ENCODE data around the gene ABCC9.

ABCC9 gene

DNA sequence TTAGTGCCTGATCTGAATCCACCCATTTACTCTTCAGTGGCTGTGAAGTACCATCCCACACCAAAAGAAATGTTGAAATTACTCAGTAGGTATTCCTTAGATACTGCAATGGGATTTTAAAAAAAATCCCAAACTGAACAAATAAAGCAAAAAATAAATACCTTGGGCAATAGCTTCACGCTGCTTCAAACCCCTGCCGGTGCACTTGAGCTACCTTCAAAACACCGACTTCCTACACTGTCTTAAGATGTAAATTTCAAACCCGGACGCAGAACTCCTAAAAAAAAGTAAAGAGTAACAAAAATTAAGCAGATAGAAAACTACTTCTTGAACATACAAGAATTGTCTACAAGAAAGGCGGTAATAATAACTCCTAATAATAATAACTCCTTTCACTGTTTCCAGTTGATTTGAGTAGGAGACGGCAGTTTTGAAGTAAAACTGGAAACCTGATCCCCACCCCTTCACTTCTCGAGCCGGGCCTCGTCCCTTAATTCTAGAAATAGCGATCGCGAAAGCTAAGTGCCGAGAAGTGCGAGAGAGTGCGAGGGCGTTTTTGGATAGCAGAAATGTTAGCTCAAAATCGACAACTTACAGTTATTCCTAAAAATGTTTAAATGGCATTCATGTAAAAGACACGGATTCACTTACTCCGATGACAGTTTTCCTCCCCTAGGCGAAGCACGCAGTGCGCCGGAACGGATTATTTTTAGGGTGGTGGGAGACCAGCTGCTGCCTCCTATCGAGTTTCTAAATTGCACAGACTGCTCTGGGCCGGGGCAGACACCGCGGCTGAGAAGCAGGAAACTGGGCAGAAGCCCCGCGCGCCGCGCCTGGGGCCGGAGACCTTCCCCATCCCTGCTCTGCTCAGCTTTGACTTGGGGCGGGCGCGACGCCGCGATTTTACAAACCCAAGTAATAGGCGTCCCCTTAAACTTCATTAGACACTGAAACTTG, at the start of gene ABCC9:
Gene ABCC9 (minus strand): TSS at position 878 of the 957 bp plus-strand sequence. CDS start 4,752 bp downstream, outside the sequence.
- no peak for DNase-seq (ENCODE audit: extremely low read depth in 1 of 2, low read depth in 1 of 2)

DNA sequence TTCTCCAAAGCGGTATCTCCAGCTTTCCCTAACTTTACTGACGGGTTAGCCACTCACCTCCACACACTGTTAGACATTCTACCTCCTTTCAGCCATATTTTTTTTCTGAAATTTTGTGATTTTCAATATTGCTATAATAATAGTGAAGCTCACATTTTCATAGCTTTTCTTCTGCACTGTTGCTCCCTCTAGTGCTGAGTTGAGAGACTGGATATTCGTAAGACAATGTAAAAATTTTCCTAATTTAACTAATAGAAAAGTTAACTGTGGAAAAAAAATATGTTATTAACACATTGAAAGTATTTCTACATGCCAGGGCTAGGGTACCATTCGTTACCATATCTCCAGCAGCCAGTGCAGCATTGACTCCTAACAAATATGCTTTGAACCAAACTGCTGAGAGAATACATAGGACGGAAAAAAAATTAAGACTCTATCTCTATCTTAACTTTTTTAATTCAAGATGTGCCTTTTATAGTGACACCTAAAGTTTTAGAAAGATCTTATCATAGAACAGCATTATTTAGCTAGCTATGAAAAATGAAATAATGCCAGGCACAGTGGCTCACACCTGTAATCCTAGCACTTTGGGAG, 48.7 kb upstream of the ABCC9 start:
- DNase-seq (ENCODE audit: extremely low read depth in 1 of 2, low read depth in 1 of 2) = no peak

DNA sequence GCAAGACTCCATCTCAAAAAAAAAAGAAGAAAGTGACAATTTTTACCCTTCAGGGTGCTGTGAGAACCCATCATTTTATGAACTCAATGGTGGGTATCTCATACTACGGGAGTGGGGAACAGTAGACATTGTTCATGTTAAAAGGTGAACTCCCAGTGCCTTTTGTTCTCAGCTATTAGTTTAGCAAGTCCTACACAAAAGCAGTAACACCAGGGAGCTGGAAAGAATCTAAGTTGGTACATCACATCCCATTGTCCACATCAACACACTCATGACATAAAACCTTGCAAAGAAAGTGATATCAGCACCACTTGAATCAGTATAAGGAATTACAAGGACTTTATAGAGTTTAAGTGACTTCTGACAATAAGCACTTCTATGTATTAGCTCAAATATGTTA, 47.4 kb upstream of the ABCC9 start:
- DNase-seq (ENCODE audit: extremely low read depth in 1 of 2, low read depth in 1 of 2) = no peak

DNA sequence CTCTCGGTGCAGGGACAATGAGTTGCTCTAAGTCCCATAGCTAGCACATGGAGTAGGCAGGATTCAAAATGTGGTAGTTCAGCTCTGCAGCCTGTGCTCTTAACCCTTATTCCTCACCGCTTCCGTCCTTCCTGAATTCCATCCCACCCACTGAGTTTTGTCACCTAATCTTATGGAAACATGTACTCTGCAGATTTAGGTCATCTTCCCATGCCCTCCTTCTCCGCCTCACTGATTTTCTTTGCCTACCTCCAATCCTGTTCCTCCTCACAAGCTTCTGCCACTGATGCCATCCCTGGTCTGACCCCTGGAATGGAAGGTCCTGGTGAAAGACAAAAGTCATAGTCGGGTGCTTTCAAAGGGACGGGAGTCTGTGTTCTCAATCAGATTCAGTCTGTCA, 46.5 kb upstream of the ABCC9 start:
- DNase-seq (ENCODE audit: extremely low read depth in 1 of 2, low read depth in 1 of 2) = no peak

DNA sequence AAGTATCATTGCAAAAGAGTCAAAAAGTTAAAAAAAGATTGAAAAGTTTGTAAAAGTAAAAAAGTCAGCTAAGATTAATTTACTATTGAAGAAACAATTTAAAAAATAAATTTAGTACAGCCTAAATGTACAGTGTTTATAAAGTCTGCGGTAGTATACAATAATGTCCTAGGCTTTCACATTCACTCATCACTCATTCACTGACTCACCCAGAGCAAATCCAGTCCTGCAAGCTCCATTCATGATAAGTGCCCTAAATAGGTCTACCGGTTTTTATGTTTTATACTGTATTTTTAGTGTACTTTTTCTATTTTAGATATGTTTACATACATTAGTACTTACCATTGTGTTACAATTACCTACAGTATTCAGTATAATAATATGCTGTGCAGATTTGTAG, 43.9 kb upstream of the ABCC9 start:
- DNase-seq (ENCODE audit: extremely low read depth in 1 of 2, low read depth in 1 of 2) = no peak

DNA sequence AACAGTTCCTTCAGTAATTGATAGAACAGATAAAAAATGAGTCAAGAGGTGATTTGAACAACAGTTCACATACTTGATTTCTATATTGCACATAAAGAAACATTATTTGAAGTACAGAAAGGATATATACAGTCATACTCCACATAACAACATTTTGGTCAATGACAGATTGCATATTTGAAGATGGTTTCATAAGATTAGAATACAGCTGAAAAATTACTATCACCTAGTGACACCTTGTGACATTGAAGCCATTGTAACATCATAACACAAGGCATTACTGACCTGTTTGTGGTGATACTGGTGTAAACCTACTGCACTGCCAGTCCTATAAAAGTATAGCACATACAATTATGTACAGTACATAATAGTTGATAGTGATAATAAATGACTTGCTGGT, 43.1 kb upstream of the ABCC9 start:
- DNase-seq (ENCODE audit: extremely low read depth in 1 of 2, low read depth in 1 of 2) = no peak

DNA sequence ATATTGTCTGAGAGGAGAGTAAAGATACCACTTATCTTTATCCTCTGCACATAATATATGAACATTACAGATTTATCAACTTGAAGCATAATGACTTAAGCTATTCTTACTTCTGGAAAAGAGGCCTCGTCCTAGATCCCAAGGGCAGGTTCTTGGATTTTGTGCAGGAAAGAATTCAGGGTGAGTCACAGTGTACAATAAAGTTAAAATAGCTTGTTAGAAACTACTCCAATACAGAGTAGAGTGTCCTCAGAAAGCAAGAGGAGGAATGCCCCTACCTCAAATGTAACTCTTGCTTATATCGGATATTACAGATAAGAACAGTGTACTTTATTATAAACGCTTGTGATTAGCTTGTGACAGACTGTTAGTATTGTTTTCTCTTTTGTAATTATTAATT, 41.9 kb upstream of the ABCC9 start:
- no peak for DNase-seq (ENCODE audit: extremely low read depth in 1 of 2, low read depth in 1 of 2)

DNA sequence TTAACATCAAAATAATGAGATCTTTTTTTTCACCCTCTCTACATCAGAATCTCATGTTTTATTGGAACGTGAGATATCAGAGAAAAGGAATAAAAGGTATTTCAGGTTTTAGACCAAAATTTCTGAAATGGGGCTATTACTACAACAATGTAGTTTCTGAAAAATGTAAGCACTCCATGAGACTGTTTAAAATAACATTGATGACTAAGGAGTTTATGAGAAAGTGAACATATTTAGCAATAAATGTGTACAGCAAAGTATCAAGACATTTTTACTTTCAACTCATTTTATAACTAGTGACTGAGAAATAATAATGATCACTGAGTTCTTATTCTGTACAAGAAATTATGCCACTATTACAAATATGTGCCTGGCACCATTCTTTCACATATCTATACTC, 39.3 kb upstream of the ABCC9 start:
- no peak for DNase-seq (ENCODE audit: extremely low read depth in 1 of 2, low read depth in 1 of 2)

DNA sequence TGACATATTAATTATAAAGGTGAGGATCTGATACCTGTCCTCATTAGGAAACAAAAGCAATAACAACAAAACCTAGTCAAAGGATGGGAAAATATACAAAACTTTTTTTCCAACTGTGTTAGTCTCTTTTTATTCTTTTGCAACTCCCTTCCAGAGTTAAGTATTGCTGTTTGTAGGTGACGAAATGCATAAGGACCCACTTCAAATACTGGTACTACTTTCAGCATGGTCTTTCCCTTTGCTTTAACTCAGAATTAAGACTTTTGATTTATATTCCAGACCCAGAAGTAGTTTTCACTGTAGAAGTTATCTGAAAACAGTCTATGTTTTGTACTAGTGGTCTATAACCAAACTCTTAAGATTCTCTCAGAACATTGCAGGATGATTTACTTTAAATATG, 34.1 kb upstream of the ABCC9 start:
- no peak for DNase-seq (ENCODE audit: extremely low read depth in 1 of 2, low read depth in 1 of 2)

DNA sequence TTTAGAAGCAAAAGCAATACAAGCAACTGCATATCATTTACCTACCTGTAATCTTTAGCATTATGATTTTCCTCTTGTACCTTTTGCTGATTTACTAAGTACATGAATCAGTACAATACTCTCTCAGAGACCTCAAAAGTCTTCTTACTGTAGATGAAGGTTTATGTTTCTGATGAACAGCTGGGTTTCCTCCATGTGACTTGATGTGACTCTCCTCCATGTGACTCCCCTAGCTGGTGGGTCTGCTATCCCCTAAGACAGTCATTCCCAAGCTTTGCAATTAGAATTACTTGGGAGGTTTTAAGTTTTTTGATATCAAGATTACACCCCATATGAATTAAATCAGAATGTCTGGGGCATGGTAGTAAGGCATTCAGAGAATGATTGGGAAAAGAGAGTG, 32.0 kb upstream of the ABCC9 start:
- DNase-seq (ENCODE audit: extremely low read depth in 1 of 2, low read depth in 1 of 2) = no peak

DNA sequence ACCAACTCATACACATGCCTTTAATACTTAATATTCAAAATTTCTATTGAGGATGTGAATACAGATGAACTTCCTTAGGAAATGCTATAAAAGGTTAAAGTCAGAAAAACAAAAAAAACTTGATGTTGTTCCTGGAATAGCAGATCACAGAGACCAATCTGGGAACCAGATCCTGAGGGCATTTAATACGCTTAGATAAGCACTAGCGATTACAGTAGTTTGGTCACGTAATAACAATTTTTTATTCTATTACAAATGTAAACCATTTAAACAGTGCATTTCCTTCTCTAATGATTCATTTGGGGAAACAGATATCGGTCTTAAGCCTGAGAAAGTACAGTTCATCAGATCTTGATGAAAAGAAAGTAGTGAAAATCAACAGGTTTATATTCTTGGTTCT, 30.8 kb upstream of the ABCC9 start:
- DNase-seq (ENCODE audit: extremely low read depth in 1 of 2, low read depth in 1 of 2) = no peak

DNA sequence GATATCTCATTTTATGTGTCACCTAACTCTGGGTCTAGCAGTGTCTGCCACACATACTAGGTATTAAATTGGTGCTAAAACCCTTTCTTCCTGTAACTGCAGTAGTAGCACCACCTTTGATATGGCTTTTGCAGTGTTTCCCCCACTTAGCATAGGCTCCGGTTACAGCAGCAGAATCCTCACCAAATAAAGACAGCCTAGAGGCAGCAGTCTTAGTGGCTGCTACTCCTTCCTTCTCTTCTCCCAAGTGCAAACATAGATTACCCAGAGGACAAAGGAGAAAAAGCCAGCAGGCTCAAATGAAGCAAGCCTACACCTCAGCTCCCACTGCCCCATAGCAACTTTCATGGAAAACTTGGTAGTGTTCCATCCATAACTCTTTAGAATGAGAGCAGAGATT, 30.1 kb upstream of the ABCC9 start:
- DNase-seq (ENCODE audit: extremely low read depth in 1 of 2, low read depth in 1 of 2) = no peak

DNA sequence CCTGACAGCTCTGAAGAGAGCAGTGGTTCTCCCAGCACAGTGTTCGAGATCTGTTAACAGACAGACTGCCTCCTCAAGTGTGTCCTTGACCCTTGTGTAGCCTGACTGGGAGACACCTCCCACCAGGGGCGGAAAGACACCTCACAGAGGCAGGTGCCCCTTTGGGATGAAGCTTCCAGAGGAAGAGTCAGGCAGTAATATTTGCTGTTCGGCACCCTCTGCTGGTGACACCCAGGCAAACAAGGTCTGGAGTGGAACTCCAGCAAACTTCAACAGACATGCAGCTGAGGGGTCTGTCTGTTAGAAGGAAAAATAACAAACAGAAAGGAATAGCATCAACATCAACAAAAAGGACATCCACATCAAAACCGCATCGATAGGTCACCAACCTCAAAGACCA, 21.6 kb upstream of the ABCC9 start:
- no peak for DNase-seq (ENCODE audit: extremely low read depth in 1 of 2, low read depth in 1 of 2)

DNA sequence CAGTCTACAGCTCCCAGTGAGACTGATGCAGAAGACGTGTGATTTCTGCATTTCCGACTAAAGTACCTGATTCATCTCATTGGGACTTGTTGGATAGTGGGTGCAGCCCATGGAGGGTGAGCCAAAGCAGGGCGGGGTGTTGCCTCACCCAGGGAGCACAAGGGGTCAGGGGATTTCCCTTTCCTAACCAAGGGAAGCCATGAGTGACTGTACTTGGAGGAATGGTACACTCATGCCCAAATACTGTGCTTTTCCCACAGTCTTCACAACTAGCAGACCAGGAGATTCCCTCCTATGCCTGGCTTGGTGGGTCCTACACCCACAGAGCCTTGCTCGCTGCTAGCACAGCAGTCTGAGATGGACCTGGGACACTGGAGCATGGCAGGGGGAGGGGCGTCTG, 21.0 kb upstream of the ABCC9 start:
- no peak for DNase-seq (ENCODE audit: extremely low read depth in 1 of 2, low read depth in 1 of 2)

DNA sequence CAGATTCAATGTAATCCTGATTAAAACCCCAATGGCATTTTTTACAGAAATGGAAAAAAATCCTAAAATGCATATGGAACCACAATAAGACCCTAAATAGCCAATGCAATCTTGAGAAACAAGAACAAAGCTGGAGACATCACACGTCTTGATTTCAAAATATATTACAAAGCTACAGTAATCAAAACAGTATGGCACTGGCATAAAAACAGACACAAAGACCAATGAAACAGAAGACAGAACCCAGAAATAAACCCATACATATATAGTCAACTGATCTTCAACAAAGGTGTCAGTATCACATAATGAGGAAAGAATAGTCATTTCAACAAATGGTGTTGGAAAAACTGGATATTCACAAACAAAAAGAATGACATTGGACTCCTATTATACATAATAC, 9.4 kb upstream of the ABCC9 start:
- no peak for DNase-seq (ENCODE audit: extremely low read depth in 1 of 2, low read depth in 1 of 2)

DNA sequence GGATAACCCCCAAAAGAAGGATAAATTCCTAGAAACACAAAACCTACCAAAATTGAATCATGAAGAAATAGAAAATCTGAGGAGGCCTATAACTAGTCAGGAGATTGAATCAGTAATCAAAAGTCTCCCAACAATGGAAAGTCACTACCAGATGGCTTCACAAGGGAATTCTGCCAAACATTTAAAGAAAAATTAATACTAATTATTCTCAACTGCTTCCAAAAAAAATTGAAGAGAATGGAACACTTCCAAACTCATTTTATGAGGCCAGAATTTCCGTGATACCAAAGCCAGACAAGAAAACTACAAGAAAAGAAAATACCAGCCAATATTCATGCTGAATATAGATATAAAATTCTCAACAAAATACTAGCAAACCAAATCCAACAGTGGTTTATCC, 7.8 kb upstream of the ABCC9 start:
- DNase-seq (ENCODE audit: extremely low read depth in 1 of 2, low read depth in 1 of 2) = no peak

DNA sequence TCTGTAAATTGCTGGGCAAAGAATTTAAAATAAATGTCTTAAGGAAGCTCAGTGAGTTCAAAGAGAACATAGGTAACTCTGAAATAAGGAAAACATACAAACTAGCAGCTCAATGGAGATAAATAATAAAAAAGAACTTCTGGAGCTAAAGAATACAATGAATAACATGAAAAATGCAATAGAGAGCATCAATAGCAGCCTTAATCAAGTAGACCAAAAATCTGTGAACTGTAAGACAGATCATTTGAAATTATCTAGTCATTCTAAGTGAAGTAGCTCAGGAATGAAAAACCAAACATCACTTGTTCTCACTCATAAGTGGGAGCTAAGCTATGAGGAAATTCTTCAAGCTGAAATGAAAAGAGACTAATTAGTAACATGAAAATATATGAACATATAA, 5.8 kb upstream of the ABCC9 start:
- DNase-seq (ENCODE audit: extremely low read depth in 1 of 2, low read depth in 1 of 2) = no peak

DNA sequence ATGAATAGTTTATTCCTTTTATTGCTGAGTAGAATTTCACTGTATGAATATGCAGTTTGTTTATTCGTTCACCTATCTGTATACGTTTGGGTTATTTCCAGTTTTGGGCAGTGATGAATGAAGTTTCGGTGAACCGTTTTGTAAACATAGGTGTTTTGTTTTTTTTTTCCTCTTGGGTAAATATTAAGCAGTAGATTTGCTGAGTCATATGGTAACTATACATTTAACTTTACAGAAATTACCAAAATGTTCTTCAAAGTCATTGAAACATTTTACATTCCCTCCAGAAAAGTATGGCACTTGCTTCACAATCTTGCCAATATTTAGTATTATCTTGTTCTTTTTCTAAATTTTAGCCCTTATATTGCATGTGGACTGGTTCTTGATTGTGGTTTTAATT, 3.8 kb upstream of the ABCC9 start:
- DNase-seq (ENCODE audit: extremely low read depth in 1 of 2, low read depth in 1 of 2) = no peak

DNA sequence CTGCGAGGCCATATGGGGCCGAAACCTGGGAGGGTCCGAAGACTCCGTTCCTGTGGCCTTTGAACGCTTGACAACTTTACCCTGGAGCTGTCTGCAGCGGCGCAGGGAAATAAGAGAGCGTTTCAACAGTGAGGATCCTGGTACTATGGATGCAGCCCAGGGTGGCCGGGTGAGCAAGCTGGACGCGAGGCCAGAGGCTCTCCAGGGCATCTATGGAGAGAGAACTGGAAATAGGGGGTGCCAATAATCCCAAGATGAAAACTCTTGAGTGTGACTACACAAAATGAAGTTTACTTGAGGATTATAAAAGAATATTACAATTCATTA, 1.1 kb upstream of the ABCC9 start:
- no peak for DNase-seq (ENCODE audit: extremely low read depth in 1 of 2, low read depth in 1 of 2)

DNA sequence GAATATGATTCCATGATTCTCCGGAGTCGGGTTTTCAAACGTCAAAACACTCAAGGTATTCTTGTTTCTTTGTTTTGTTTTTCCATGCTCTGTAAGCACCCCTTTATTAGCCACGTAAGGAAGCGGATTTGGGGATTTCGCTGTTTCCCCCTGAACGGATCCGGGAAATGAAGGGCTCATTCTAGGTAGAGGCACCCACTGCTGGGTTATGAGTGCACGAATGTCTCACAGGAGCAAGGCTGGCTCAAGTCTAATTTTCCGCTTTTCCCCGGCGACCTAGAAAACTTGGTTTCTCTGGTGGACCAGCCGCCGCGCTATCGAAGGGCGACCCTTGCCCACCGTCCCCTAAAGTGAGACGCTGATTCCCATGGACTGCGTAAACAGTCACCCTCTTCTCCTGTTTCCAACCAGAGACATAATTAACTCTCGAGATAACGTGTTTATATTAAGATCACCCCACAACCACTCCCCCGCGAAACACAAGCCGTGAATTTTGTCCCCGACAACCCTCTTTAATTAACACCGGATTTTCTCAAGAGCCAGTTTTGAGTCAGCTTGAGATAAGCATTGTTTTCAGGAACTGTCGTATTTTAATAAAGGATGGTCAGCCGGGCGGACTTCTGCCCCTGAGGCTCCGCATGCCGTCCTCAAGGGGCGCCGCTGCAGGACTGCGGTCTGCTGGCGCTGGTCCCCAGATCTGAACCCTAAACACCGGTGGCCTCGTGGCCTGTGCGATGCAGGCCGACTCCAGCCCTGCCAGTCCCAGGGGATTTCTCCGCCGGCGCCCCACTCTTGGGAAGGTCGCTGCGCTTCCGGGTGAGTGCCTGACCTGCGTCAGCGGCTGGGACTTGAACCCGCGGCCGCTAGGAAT, 515 bp upstream of the ABCC9 start:
- DNase-seq (ENCODE audit: extremely low read depth in 1 of 2, low read depth in 1 of 2) = no peak

DNA sequence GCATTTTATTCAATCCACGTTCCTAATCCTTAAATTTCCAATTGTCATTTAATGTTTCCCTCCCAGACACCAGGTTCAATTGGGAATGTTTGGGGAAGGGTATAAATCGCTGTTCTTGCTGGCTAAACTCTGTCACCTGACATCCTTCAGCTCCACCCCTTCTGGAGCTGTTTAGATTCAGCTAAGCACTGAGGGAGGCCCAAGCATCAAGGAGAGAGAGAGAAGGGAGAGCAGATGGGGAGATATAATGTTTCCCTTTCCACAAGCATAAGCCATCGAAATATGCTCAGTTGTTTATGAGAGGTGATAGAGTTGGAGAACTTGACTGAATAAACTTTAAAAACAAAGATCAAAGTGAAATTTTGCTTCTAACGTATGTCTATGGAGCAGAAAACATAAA, 1.8 kb downstream of the ABCC9 start:
- no peak for DNase-seq (ENCODE audit: extremely low read depth in 1 of 2, low read depth in 1 of 2)

DNA sequence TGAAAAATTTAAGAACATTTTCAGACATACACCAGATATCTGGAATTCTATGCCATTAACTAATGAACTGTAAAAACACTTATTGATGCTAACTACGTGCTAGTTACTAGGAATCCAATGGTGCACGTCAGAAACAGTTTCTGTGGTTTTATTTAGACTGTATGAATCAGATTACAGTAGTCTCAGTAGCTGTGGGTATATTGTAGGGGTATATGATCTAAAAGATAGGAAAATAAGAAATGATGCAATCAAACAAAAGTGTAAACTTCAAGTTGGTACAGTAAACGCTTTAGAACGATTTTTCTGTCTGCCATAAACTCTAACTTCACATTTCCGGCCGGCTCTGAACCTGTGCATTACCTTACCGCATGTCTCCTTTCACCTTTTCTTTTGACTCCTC, 2.3 kb downstream of the ABCC9 start:
- no peak for DNase-seq (ENCODE audit: extremely low read depth in 1 of 2, low read depth in 1 of 2)

Measured in stimulated activated CD8-positive, alpha-beta memory T cell treated with anti-CD3 and anti-CD28 coated beads, Interleukin-7, amount 100 ng/mL, for 48 hours (primary cell).